GM23338 (cell line): Measurements from ENCODE around the gene TIMM22. TPM values are rescaled to one million over a fixed set of nuclear protein-coding genes. Genes with fewer than 3 reads are reported as not detected.

Source experiments
- ATAC-seq: fragments of 200-7000 bp; cut with Tn5 transposase; 3 replicates; pipeline ENCODE4 v1.9.1; 2020
- DNase-seq: peaks from one replicate; pipeline ENCODE4 v3.0.0-alpha.2; 2015; ENCODE audit warnings: low spot score
- H2AFZ ChIP-seq: fragments of 200-600 bp; sonication (generic); 2 replicates; pipeline ENCODE4 v1.8.0; 2016; ENCODE audit warnings: antibody characterized with exemption, mild to moderate bottlenecking, moderate library complexity
- H3F3A ChIP-seq: fragments of 200-600 bp; sonication (generic); replicated peaks from 2 replicates; pipeline ENCODE4 v1.8.0; 2017; ENCODE audit warnings: antibody characterized with exemption, mixed run types, low read depth
- H3K27ac ChIP-seq: fragments of 200-600 bp; sonication (generic); 2 replicates; pipeline ENCODE4 v1.6.1; 2016; ENCODE audit warnings: low read depth
- H3K27me3 ChIP-seq: fragments of 200-600 bp; sonication (generic); 2 replicates; pipeline ENCODE4 v1.8.0; 2016; ENCODE audit warnings: mild to moderate bottlenecking, mixed run types, moderate library complexity; ENCODE audit not compliant: insufficient read depth
- H3K36me3 ChIP-seq: fragments of 200-600 bp; sonication (generic); 2 replicates; pipeline ENCODE4 v1.8.0; 2016; ENCODE audit warnings: mild to moderate bottlenecking; ENCODE audit not compliant: insufficient read depth
- H3K4me1 ChIP-seq: fragments of 200-600 bp; sonication (generic); 2 replicates; pipeline ENCODE4 v1.8.0; 2016; ENCODE audit warnings: mild to moderate bottlenecking, moderate library complexity; ENCODE audit not compliant: insufficient read depth
- H3K4me2 ChIP-seq: fragments of 200-600 bp; sonication (generic); 2 replicates; pipeline ENCODE4 v1.7.1; 2017; ENCODE audit warnings: mixed run types
- H3K4me3 ChIP-seq: fragments of 200-600 bp; sonication (generic); 2 replicates; pipeline ENCODE4 v1.6.1; 2016; ENCODE audit warnings: mixed run types
- H3K79me2 ChIP-seq: fragments of 200-600 bp; sonication (generic); replicated peaks from 2 replicates; pipeline ENCODE4 v1.8.0; 2017; ENCODE audit warnings: mild to moderate bottlenecking; ENCODE audit not compliant: insufficient read depth
- H3K9me2 ChIP-seq: fragments of 200-600 bp; sonication (generic); 2 replicates; pipeline ENCODE4 v1.8.0; 2017; ENCODE audit not compliant: insufficient read depth
- H4K20me1 ChIP-seq: fragments of 200-600 bp; sonication (generic); replicated peaks from 2 replicates; pipeline ENCODE4 v1.8.0; 2017; ENCODE audit warnings: mild to moderate bottlenecking; ENCODE audit not compliant: insufficient read depth
- H3K27ac Mint-ChIP-seq: 2 replicates; pipeline ENCODE4 v1.8.0; 2020; ENCODE audit warnings: inconsistent platforms, mild to moderate bottlenecking, moderate library complexity, mixed read lengths
- H3K27me3 Mint-ChIP-seq: 3 replicates; pipeline ENCODE4 v1.8.0; 2022; ENCODE audit warnings: low read depth, mild to moderate bottlenecking, moderate library complexity, mixed read lengths, inconsistent platforms; ENCODE audit not compliant: insufficient read depth, poor library complexity
- H3K36me3 Mint-ChIP-seq: 3 replicates; pipeline ENCODE4 v1.8.0; 2021; ENCODE audit warnings: low read depth, mild to moderate bottlenecking, inconsistent platforms, moderate library complexity, mixed read lengths
- H3K4me1 Mint-ChIP-seq: 3 replicates; pipeline ENCODE4 v1.8.0; 2020; ENCODE audit warnings: mild to moderate bottlenecking, inconsistent platforms, mixed read lengths
- H3K4me3 Mint-ChIP-seq: 3 replicates; pipeline ENCODE4 v1.8.0; 2021; ENCODE audit warnings: moderate library complexity, mild to moderate bottlenecking, inconsistent platforms, mixed read lengths
- H3K9me3 Mint-ChIP-seq: 3 replicates; pipeline ENCODE4 v1.8.0; 2020; ENCODE audit warnings: moderate library complexity, mild to moderate bottlenecking, inconsistent platforms, mixed read lengths
- EZH2 ChIP-seq: fragments of 200-600 bp; sonication (generic); IDR thresholded peaks from one replicate; pipeline ENCODE4 v1.8.0; 2017; ENCODE audit warnings: antibody characterized with exemption, mild to moderate bottlenecking, low read depth; ENCODE audit not compliant: unreplicated experiment
- EZH2phosphoT487 ChIP-seq: fragments of 200-600 bp; sonication (generic); IDR thresholded peaks from one replicate; pipeline ENCODE4 v1.8.1; 2018; ENCODE audit warnings: antibody characterized with exemption; ENCODE audit not compliant: unreplicated experiment
- ZNF331 ChIP-seq: fragments of 250-450 bp; sonication (Bioruptor Pico); IDR thresholded peaks from 2 replicates; pipeline ENCODE4 v1.5.0; 2020; ENCODE audit warnings: low read depth, mild to moderate bottlenecking, moderate library complexity
- polyA plus RNA-seq: library from polyadenylated mRNA; unstranded; fragments of >200 nt; fragmentation: Nextera tagmentation; extraction: Ambion mirVana; gene quantifications from 2 replicates; pipeline ENCODE4 v1.2.1, GENCODE V29; 2016
- total RNA-seq: library from RNA; depleted of rRNA; stranded (reverse); fragments of >200 nt; shearing (Covaris generic); gene quantifications from 2 replicates; pipeline ENCODE4 v1.2.3, GENCODE V29; 2014
- TF ChIP-seq, protein P1 (sequence below): fragments of 250-450 bp; sonication (Bioruptor Pico); IDR thresholded peaks from 2 replicates; pipeline ENCODE4 v1.5.0; 2020; ENCODE audit warnings: mild to moderate bottlenecking, moderate library complexity
- TF ChIP-seq, protein P2 (sequence below): IDR thresholded peaks from 2 replicates; pipeline ENCODE4 v1.6.1; 2016; ENCODE audit warnings: antibody characterized with exemption

Gene TIMM22
- total and polyA plus RNA-seq, 2 experiments from 2014 or later: 21.9 to 24.4 TPM

DNA sequence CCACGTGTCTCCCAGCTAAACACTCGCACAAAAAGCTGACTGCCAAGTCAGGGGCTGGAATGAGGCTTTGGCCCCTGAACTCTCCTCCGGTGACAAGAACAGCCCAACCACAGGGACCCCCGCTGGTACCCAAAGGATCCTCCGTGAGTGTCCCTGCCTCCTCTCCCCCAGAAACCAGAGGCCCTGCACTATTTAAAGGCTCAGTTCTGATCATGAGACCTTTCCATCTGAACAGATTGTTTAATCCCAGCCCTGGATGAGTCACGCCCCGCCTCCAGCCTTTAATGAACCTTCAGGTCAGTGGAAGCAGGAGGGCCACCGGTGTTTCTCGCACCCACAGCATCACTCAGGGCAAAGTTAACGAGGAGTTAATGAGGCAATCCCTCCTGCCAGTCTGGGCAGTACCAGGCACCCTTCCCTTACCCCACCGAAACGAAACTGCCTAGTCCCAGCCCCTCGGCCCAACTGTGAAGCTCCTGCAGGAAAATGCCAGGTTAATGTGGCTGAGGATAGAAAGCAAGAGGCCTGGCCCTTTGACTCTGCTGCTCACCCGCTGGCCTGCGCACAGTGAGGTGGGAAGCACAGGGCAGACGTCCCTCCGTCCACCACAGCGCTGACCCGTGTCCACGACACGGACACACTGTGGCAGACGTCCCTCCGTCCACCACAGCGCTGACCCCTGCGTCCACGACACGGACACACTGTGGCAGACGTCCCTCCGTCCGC, 32.4 kb downstream of the TIMM22 start:
- Histone ChIP-seq H3F3A (no peaks in the 10 kb centered on the region), H3K79me2 (no peaks in the 10 kb centered on the region), H3K27ac (no peak overlapping the region), H3K36me3 (no peaks in the 10 kb centered on the region), H3K4me1 (no peaks in the 10 kb centered on the region), H3K27me3 (no peaks in the 10 kb centered on the region; the same call in 1 of the 2 replicates), H3K9me2 (no peaks in the 10 kb centered on the region), H2AFZ (no peak overlapping the region), H4K20me1 (no peaks in the 10 kb centered on the region; the same call in 1 of the 2 replicates), H3K4me2 (no peak overlapping the region), H3K4me3 (no peak overlapping the region)
- DNase-seq (no peak), ATAC-seq (no peak)
- Mint-ChIP-seq H3K27me3 (peaks cover 8% of the 10 kb centered on the region), H3K9me3 (no peaks in the 10 kb centered on the region), H3K27ac (no peak overlapping the region), H3K4me1 (peaks cover 8% of the 10 kb centered on the region; the same call in 2 of the 3 replicates), H3K4me3 (no peak overlapping the region), H3K36me3 (0 out of 3 replicates have a peak, but pooled peaks cover 3% of the 10 kb centered on the region)
- TF ChIP-seq EZH2 (no peak), EZH2phosphoT487 (no peak), ZNF331 (CRISPR knock-in tag) (no peak)
- TF ChIP-seq, protein P1, sequence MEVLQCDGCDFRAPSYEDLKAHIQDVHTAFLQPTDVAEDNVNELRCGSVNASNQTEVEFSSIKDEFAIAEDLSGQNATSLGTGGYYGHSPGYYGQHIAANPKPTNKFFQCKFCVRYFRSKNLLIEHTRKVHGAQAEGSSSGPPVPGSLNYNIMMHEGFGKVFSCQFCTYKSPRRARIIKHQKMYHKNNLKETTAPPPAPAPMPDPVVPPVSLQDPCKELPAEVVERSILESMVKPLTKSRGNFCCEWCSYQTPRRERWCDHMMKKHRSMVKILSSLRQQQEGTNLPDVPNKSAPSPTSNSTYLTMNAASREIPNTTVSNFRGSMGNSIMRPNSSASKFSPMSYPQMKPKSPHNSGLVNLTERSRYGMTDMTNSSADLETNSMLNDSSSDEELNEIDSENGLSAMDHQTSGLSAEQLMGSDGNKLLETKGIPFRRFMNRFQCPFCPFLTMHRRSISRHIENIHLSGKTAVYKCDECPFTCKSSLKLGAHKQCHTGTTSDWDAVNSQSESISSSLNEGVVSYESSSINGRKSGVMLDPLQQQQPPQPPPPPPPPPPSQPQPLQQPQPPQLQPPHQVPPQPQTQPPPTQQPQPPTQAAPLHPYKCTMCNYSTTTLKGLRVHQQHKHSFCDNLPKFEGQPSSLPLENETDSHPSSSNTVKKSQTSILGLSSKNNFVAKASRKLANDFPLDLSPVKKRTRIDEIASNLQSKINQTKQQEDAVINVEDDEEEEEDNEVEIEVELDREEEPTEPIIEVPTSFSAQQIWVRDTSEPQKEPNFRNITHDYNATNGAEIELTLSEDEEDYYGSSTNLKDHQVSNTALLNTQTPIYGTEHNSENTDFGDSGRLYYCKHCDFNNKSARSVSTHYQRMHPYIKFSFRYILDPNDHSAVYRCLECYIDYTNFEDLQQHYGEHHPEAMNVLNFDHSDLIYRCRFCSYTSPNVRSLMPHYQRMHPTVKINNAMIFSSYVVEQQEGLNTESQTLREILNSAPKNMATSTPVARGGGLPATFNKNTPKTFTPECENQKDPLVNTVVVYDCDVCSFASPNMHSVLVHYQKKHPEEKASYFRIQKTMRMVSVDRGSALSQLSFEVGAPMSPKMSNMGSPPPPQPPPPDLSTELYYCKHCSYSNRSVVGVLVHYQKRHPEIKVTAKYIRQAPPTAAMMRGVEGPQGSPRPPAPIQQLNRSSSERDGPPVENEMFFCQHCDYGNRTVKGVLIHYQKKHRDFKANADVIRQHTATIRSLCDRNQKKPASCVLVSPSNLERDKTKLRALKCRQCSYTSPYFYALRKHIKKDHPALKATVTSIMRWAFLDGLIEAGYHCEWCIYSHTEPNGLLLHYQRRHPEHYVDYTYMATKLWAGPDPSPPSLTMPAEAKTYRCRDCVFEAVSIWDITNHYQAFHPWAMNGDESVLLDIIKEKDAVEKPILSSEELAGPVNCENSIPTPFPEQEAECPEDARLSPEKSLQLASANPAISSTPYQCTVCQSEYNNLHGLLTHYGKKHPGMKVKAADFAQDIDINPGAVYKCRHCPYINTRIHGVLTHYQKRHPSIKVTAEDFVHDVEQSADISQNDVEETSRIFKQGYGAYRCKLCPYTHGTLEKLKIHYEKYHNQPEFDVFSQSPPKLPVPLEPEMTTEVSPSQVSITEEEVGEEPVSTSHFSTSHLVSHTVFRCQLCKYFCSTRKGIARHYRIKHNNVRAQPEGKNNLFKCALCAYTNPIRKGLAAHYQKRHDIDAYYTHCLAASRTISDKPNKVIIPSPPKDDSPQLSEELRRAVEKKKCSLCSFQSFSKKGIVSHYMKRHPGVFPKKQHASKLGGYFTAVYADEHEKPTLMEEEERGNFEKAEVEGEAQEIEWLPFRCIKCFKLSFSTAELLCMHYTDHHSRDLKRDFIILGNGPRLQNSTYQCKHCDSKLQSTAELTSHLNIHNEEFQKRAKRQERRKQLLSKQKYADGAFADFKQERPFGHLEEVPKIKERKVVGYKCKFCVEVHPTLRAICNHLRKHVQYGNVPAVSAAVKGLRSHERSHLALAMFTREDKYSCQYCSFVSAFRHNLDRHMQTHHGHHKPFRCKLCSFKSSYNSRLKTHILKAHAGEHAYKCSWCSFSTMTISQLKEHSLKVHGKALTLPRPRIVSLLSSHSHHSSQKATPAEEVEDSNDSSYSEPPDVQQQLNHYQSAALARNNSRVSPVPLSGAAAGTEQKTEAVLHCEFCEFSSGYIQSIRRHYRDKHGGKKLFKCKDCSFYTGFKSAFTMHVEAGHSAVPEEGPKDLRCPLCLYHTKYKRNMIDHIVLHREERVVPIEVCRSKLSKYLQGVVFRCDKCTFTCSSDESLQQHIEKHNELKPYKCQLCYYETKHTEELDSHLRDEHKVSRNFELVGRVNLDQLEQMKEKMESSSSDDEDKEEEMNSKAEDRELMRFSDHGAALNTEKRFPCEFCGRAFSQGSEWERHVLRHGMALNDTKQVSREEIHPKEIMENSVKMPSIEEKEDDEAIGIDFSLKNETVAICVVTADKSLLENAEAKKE: no peak
- TF ChIP-seq, protein P2, sequence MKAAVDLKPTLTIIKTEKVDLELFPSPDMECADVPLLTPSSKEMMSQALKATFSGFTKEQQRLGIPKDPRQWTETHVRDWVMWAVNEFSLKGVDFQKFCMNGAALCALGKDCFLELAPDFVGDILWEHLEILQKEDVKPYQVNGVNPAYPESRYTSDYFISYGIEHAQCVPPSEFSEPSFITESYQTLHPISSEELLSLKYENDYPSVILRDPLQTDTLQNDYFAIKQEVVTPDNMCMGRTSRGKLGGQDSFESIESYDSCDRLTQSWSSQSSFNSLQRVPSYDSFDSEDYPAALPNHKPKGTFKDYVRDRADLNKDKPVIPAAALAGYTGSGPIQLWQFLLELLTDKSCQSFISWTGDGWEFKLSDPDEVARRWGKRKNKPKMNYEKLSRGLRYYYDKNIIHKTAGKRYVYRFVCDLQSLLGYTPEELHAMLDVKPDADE: no peak
